ENCODE results near the gene BRINP3. TPM values are rescaled to one million over a fixed set of nuclear protein-coding genes. Genes with fewer than 3 reads are reported as not detected.
A peak's percentile ranks its signal among the peaks of the same experiment; 100 is the strongest.

The BRINP3 gene
- total and polyA plus RNA-seq, 9 of the 15 experiments (the other 6 are each of a cell fraction or from before 2014, with no cell fraction given), result 0.09 to 0.75 (median 0.19) TPM; not detected in 1

DNA sequence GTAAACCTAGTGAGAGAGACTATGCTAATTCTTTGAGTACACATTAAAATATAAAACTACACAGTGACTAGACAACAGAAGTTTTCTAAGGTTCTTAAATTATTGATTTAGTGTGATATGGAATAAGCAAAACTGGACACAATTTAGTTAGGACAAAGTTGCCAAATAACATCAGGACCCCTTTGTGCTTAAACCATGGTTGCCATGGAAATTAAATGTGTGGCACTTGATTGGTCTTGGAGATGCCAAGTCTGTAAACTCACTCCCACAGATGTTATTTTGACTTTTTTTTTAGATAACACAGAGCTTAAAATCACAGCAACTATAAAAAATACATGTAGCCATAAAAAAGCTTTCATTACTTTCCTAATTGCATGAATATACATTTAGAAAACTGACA, 234.6 kb downstream of the BRINP3 start:
- FAIRE-seq (peak; percentile 6), DNase-seq (ENCODE audit: extremely low read depth in 1 of 4, low spot score in 3 of 4) (no peak), ATAC-seq (no peak)
- no peak for TF ChIP-seq ZNF253 (CRISPR knock-in tag; conservative IDR thresholded peaks at IDR 0.05)
- TF ChIP-seq HLTF (IDR thresholded peaks at IDR 0.05), result no peak
- no peak for TF ChIP-seq SAP30 (IDR thresholded peaks at IDR 0.05; ENCODE audit: borderline replicate concordance, insufficient read depth, low read depth, low read length, poor library complexity, severe bottlenecking)
- no peak for TF ChIP-seq SRSF7 (optimal IDR thresholded peaks at IDR 0.05; ENCODE audit: low read depth, low read length)
- no peak for TF ChIP-seq PCBP2 (IDR thresholded peaks at IDR 0.05; ENCODE audit: low read depth, low read length, poor library complexity, severe bottlenecking)
- TF ChIP-seq RUNX1 (IDR thresholded peaks at IDR 0.05; ENCODE audit: low read depth), result no peak
- TF ChIP-seq, protein P1, sequence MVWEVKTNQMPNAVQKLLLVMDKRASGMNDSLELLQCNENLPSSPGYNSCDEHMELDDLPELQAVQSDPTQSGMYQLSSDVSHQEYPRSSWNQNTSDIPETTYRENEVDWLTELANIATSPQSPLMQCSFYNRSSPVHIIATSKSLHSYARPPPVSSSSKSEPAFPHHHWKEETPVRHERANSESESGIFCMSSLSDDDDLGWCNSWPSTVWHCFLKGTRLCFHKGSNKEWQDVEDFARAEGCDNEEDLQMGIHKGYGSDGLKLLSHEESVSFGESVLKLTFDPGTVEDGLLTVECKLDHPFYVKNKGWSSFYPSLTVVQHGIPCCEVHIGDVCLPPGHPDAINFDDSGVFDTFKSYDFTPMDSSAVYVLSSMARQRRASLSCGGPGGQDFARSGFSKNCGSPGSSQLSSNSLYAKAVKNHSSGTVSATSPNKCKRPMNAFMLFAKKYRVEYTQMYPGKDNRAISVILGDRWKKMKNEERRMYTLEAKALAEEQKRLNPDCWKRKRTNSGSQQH (CRISPR knock-in tag; IDR thresholded peaks at IDR 0.05), result no peak
- no peak for TF ChIP-seq ZNF212 (CRISPR knock-in tag; IDR thresholded peaks at IDR 0.05)
- TF ChIP-seq CBFA2T3 (IDR thresholded peaks at IDR 0.05), result no peak
- Histone ChIP-seq H3K9me3 (replicated peaks; ENCODE audit: control insufficient read depth, insufficient read depth, low read depth, low read length) (no peaks in the 10 kb centered on the region), H2AFZ (ENCODE audit: low read depth, low read length) (no peak overlapping the region), H3K4me2 (ENCODE audit: insufficient read depth, low read length) (no peak overlapping the region), H3K27me3 (ENCODE audit: control insufficient read depth in 2 of 2, insufficient read depth in 2 of 2, low read length in 2 of 2) (no peaks in the 10 kb centered on the region), H3K4me3 (no peak overlapping the region), H3K27ac (ENCODE audit: extremely low read depth, low read depth, low read length) (no peak overlapping the region), H3K79me2 (ENCODE audit: control insufficient read depth, insufficient read depth, low read length) (no peaks in the 10 kb centered on the region), H3K36me3 (ENCODE audit: control insufficient read depth, insufficient read depth, low read length) (no peaks in the 10 kb centered on the region), H3K9ac (ENCODE audit: insufficient read depth in 1 of 2, low read depth in 2 of 2, low read length in 2 of 2) (no peak overlapping the region), H4K20me1 (replicated peaks; ENCODE audit: control insufficient read depth, insufficient read depth, low read length) (no peaks in the 10 kb centered on the region), H3K4me1 (replicated peaks in 1 of 2; ENCODE audit: control insufficient read depth in 2 of 2, insufficient read depth in 2 of 2, low read length in 2 of 2) (no peaks in the 10 kb centered on the region), H3K9me1 (ENCODE audit: control insufficient read depth, insufficient read depth, low read length) (no peaks in the 10 kb centered on the region)
- ChIA-PET CTCF (ENCODE audit: low intra/inter-chr PET ratio) (no interaction called here), POLR2A (no interaction called here)
- no TSS peak for BruUV-seq (replicated peaks)
- intact Hi-C loops (cut with micrococcal nuclease), result no loop called here
- in situ Hi-C loops (cut with MboI), result no loop called here
